Sigmoid colon (tissue), 7 donors: ENCODE results near the gene NDRG4. TPM values are rescaled to one million over a fixed set of nuclear protein-coding genes. Genes with fewer than 3 reads are reported as not detected.

Source experiments
- DNase-seq: peaks from one replicate; pipeline ENCODE4 v3.0.0-alpha.2; 2019
- H3K27ac ChIP-seq, 4 donors: fragments of 200-600 bp; sonication (generic); one replicate each; pipeline ENCODE4 v1.5.1; 2016 to 2019; ENCODE audit warnings: mild to moderate bottlenecking in 1 of 4
- H3K27me3 ChIP-seq, 3 donors: fragments of 200-600 bp; sonication (generic); one replicate each; pipeline ENCODE4 v1.5.1; 2019; ENCODE audit warnings: mild to moderate bottlenecking in 1 of 3
- H3K36me3 ChIP-seq, 4 donors: fragments of 200-600 bp; sonication (generic); one replicate each; pipeline ENCODE4 v1.5.1; 2016 to 2019
- H3K4me1 ChIP-seq, 4 donors: fragments of 200-600 bp; sonication (generic); one replicate each; pipeline ENCODE4 v1.5.1; 2017 to 2019
- H3K4me3 ChIP-seq, 4 donors: fragments of 200-600 bp; sonication (generic); one replicate each; pipeline ENCODE4 v1.5.1; 2017 to 2019; ENCODE audit warnings: mild to moderate bottlenecking in 2 of 4, moderate library complexity in 1 of 4
- H3K9me3 ChIP-seq, 4 donors: fragments of 200-600 bp in 3 of 4; sonication (generic) in 3 of 4; one replicate each; pipeline versions ENCODE4 v1.5.1 to v1.6.1; 2013 to 2019
- EP300 ChIP-seq, 4 donors: sonication (generic); formaldehyde crosslinking; IDR thresholded peaks; one replicate each; pipeline ENCODE4 v1.6.1; 2017; ENCODE audit warnings: antibody characterized with exemption in 4 of 4
- POLR2A ChIP-seq, 2 donors: fragments of 450-650 bp; IDR thresholded peaks; one replicate each; pipeline ENCODE4 v1.6.1; 2016; ENCODE audit warnings: antibody characterized with exemption in 2 of 2, mild to moderate bottlenecking in 2 of 2, moderate library complexity in 2 of 2
- POLR2AphosphoS5 ChIP-seq, 4 donors: sonication (generic); formaldehyde crosslinking; IDR thresholded peaks; one replicate each; pipeline ENCODE4 v1.6.1; 2017; ENCODE audit warnings: antibody characterized with exemption in 4 of 4
- WGBS, 2 donors: extraction: QIAGEN DNeasy Blood & Tissue Kit; methylation state at CpG; one replicate each; pipeline ENCODE4 v1.1.7; 2013; 5-methylcytosine and 5-hydroxymethylcytosine counted together
- intact Hi-C: fragments of 100-400 bp; cut with DNase I; formaldehyde crosslinking; loops from one replicate; pipeline ENCODE4 v1.15.1; 2023
- polyA plus RNA-seq, 3 donors: library from polyadenylated mRNA; stranded (reverse); fragments of 200-250 nt; gene quantifications; one replicate each; pipeline ENCODE4 v1.2.3, GENCODE V29; 2013
- total RNA-seq, 4 donors: library from RNA; depleted of rRNA; stranded (reverse); fragments of >200 nt; gene quantifications; one replicate each; pipeline ENCODE4 v1.1.0, GENCODE V29; 2016
- TF ChIP-seq, protein P1 (sequence below), 4 experiments: fragments of 450-650 bp in 3 of 4; fragments of 200-600 bp in 1 of 4; IDR thresholded peaks; one replicate each; pipeline ENCODE4 v1.5.1; 2016 to 2019; ENCODE audit warnings: antibody characterized with exemption in 4 of 4, mild to moderate bottlenecking in 3 of 4, moderate library complexity in 2 of 4
- donor health status: healthy with polysubstance abuse.
- donor health status: Bipolar disorder and iron deficiency.
- donor health status: healthy.

The NDRG4 gene
- total and polyA plus RNA-seq, 7 donors: 3.6 to 21.0 (median 16.6) TPM

GRCh38 chr16:58464916-58465731, 34.8 kb upstream of the NDRG4 start:
- H3K4me3 ChIP-seq: peak overlapping the region in 3 of 4 donors; percentile 41 to 54 (median 50)
- intact Hi-C loops: no loop called here
- peaks cover 0 to 26% (median 19%) of the 10 kb centered on the region in 4 donors for H3K4me1 ChIP-seq
- WGBS, 2 donors: 16 to 17% methylated on average over 24 of the region's 24 CpGs
- H3K27me3 ChIP-seq: peaks cover 38 to 79% (median 58%) of the 10 kb centered on the region in 3 donors
- H3K9me3 ChIP-seq: no peaks in the 10 kb centered on the region
- H3K36me3 ChIP-seq: no peaks in the 10 kb centered on the region
- TF ChIP-seq, protein P1, sequence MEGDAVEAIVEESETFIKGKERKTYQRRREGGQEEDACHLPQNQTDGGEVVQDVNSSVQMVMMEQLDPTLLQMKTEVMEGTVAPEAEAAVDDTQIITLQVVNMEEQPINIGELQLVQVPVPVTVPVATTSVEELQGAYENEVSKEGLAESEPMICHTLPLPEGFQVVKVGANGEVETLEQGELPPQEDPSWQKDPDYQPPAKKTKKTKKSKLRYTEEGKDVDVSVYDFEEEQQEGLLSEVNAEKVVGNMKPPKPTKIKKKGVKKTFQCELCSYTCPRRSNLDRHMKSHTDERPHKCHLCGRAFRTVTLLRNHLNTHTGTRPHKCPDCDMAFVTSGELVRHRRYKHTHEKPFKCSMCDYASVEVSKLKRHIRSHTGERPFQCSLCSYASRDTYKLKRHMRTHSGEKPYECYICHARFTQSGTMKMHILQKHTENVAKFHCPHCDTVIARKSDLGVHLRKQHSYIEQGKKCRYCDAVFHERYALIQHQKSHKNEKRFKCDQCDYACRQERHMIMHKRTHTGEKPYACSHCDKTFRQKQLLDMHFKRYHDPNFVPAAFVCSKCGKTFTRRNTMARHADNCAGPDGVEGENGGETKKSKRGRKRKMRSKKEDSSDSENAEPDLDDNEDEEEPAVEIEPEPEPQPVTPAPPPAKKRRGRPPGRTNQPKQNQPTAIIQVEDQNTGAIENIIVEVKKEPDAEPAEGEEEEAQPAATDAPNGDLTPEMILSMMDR (IDR thresholded peaks at IDR 0.05): no peak
- TF ChIP-seq EP300 (IDR thresholded peaks at IDR 0.05) (no peak), POLR2AphosphoS5 (IDR thresholded peaks at IDR 0.05) (no peak), POLR2A (IDR thresholded peaks at IDR 0.05) (no peak)
- no peak overlapping the region for H3K27ac ChIP-seq
- DNase-seq: no peak

- Histone ChIP-seq H3K9me3 (no peaks in the 10 kb centered on the region), H3K27me3 (peaks cover 38 to 81% (median 58%) of the 10 kb centered on the region in 3 donors), H3K36me3 (no peaks in the 10 kb centered on the region), H3K27ac (no peak overlapping the region), H3K4me1 (peaks cover 0 to 26% (median 19%) of the 10 kb centered on the region in 4 donors), H3K4me3 (no peak overlapping the region)
- intact Hi-C loops: no loop called here
- TF ChIP-seq EP300 (IDR thresholded peaks at IDR 0.05): no peak
- no peak for DNase-seq
- WGBS, 2 donors: 78 to 87% methylated on average over 13 of the region's 13 CpGs
These were observed 34.1 kb upstream of the NDRG4 start for GRCh38 chr16:58465817-58466216.

- intact Hi-C loops: no loop called here
- Histone ChIP-seq H3K4me3 (no peak overlapping the region), H3K27me3 (peaks cover 38 to 84% (median 58%) of the 10 kb centered on the region in 3 donors), H3K4me1 (peaks cover 0 to 26% (median 19%) of the 10 kb centered on the region in 4 donors), H3K36me3 (no peaks in the 10 kb centered on the region), H3K9me3 (no peaks in the 10 kb centered on the region), H3K27ac (no peak overlapping the region)
- 76 to 89% methylated on average over 3 of the region's 3 CpGs for WGBS, 2 donors
- no peak for DNase-seq
- TF ChIP-seq EP300 (IDR thresholded peaks at IDR 0.05): no peak
- TF ChIP-seq POLR2A (IDR thresholded peaks at IDR 0.05): no peak
- TF ChIP-seq, protein P1 (IDR thresholded peaks at IDR 0.05): no peak
- no peak for TF ChIP-seq POLR2AphosphoS5 (IDR thresholded peaks at IDR 0.05)
These were observed 33.5 kb upstream of the NDRG4 start for GRCh38 chr16:58466396-58466795.

- DNase-seq: no peak
- intact Hi-C loops: no loop called here
- Histone ChIP-seq H3K27me3 (peaks cover 34 to 82% (median 49%) of the 10 kb centered on the region in 3 donors), H3K4me3 (no peak overlapping the region), H3K36me3 (no peaks in the 10 kb centered on the region), H3K4me1 (peaks cover 0 to 25% (median 19%) of the 10 kb centered on the region in 4 donors), H3K9me3 (no peaks in the 10 kb centered on the region), H3K27ac (no peak overlapping the region)
- WGBS, 2 donors: 89 to 90% methylated on average over 5 of the region's 5 CpGs
- TF ChIP-seq POLR2A (IDR thresholded peaks at IDR 0.05) (no peak), EP300 (IDR thresholded peaks at IDR 0.05) (no peak), POLR2AphosphoS5 (IDR thresholded peaks at IDR 0.05) (no peak)
- TF ChIP-seq, protein P1 (IDR thresholded peaks at IDR 0.05): no peak
These were observed 32.0 kb upstream of the NDRG4 start for GRCh38 chr16:58467905-58468304.

GRCh38 chr16:58471209-58471975, 28.6 kb upstream of the NDRG4 start:
- no peak for DNase-seq
- TF ChIP-seq POLR2A (IDR thresholded peaks at IDR 0.05): no peak
- no peak for TF ChIP-seq POLR2AphosphoS5 (IDR thresholded peaks at IDR 0.05)
- no peak for TF ChIP-seq EP300 (IDR thresholded peaks at IDR 0.05)
- intact Hi-C loops: no loop called here
- Histone ChIP-seq H3K36me3 (no peaks in the 10 kb centered on the region), H3K27me3 (peaks cover 8 to 53% (median 15%) of the 10 kb centered on the region in 3 donors), H3K27ac (no peak overlapping the region), H3K4me1 (no peaks in the 10 kb centered on the region), H3K4me3 (no peak overlapping the region), H3K9me3 (no peaks in the 10 kb centered on the region)
- WGBS, 2 donors: 56 to 70% methylated on average over 10 of the region's 10 CpGs
